ENCODE measurements around the gene MBD3L4. TPM values are rescaled to one million over a fixed set of nuclear protein-coding genes. Genes with fewer than 3 reads are reported as not detected.

Gene MBD3L4
- total RNA-seq, 2 experiments from 2014 or later: not detected

DNA sequence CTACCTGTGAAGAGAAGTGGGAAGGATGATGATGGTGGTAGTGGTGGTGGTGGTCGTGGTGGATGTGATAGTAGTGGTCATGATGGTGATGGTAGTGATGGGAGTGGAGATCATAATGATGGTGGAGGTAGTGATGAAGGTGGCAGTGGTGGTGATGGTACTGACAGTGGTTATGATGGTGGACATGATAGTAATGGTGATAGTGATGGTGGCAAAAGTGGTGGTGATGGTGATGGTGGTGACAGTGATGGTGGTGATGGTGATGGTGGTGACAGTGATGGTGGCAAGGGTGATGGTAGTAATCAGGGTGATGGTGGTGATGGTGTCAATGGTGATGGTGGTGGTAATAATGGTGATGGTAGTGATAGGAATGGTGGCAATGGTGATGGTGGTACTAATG, 44.9 kb downstream of the MBD3L4 start:
- ChIA-PET POLR2A (no interaction called here), CTCF (no interaction called here)

DNA sequence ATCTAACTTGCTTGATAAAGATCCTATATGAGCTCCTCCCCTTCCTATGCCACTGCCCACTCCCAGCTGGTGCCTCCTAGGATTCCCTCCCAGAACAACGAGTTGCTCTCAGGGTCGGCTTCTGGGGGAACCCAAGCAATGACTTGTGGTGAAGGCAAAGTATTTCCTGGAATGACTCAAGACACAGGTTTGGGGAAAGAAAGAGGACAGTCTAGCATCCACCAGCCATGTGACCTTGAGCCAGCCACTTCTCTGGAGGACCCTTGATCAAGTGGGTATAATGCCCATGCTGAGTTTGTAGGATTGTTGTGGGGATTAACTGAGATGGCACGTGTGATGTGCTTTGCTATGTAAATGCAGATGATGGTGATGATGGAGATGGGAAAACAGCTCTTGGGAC, 51.7 kb downstream of the MBD3L4 start:
- ChIA-PET CTCF (no interaction called here), POLR2A (no interaction called here)

DNA sequence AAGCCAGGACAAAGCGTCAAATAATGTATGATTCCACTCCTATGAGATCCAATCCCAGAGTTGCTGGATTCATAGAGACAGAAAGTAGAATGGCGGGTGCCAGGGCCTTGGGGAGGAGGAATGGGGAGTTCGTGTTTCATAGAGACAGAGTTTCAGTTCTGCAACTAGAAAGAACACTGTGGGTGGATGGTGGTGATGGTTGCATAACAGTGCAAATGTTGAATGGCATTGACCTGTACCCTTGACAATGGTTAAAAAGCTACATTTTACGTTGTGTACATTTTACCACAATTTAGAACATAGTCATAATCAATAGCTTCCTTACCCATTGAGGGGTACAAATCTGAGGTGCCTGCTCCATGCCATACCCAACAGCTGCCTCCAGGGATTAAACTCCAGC, 52.1 kb downstream of the MBD3L4 start:
- CTCF ChIA-PET: no interaction called here
- POLR2A ChIA-PET: no interaction called here

Other genes with a start within 250 kb of the MBD3L4 start
- under 1 TPM; 0.44 TPM for gene ADGRE1, start 152.6 kb downstream of the MBD3L4 start, total RNA-seq
- not detected for gene MBD3L2B, start 18.7 kb downstream of the MBD3L4 start, total RNA-seq
- gene MBD3L5, start 9.6 kb downstream of the MBD3L4 start, total RNA-seq: not detected
- not detected for gene MBD3L2, start 9.1 kb upstream of the MBD3L4 start, total RNA-seq
- gene MBD3L3, start 18.5 kb upstream of the MBD3L4 start, total RNA-seq: not detected
- gene ZNF557, start 29.5 kb upstream of the MBD3L4 start, total RNA-seq: 1 to 10 TPM; 9.5 to 9.9 TPM